Endothelial cell of umbilical vein (primary cell): ENCODE results near the gene ST8SIA2. TPM values are rescaled to one million over a fixed set of nuclear protein-coding genes. Genes with fewer than 3 reads are reported as not detected.

Source experiments
- BruUV-seq: library from RNA; stranded (reverse); fragments of 400-500 nt; replicated peaks from 2 replicates; lab custom pipeline; 2021; lab: Mats Ljungman, UMichigan
- CTCF ChIA-PET: fragments of 300-600, 350-600 bp; sonication (Branson Sonifier 250); formaldehyde crosslinking; loops from one replicate; lab custom pipeline; 2021; ENCODE audit warnings: antibody characterized with exemption, inconsistent platforms; lab: Charles Lee
- POLR2A ChIA-PET: fragments of 300-600, 350-600 bp; sonication (Branson Sonifier 250); formaldehyde crosslinking; loops from one replicate; lab custom pipeline; 2021; ENCODE audit warnings: antibody characterized with exemption, inconsistent platforms; lab: Charles Lee
- DNase-seq: peaks from one replicate; pipeline ENCODE4 v3.0.0-alpha.2; 2011; ENCODE audit warnings: low read depth, low spot score
- FAIRE-seq: peaks from 2 replicates; lab custom pipeline; 2011; peaks lifted over from hg19 to GRCh38; lab: Jason Lieb, UNC
- H2AFZ ChIP-seq: 2 replicates; pipeline ENCODE4 v1.6.0; 2012; ENCODE audit warnings: low read depth, low read length, control low read depth, inconsistent platforms
- H3K27ac ChIP-seq: 2 replicates; pipeline ENCODE4 v1.5.1; 2011; ENCODE audit warnings: low read depth, mild to moderate bottlenecking, control low read depth, low read length, moderate library complexity; ENCODE audit not compliant: insufficient read depth
- H3K27me3 ChIP-seq, 2 experiments: 2 replicates each; pipeline versions ENCODE4 v1.6.0 to v1.6.1; 2011; ENCODE audit warnings: low read length in 2 of 2, mixed read lengths in 1 of 2; ENCODE audit not compliant: control insufficient read depth in 2 of 2, insufficient read depth in 2 of 2
- H3K36me3 ChIP-seq, 2 experiments: 2 replicates in 1 of 2; 3 replicates in 1 of 2; pipeline ENCODE4 v1.5.1; 2011; ENCODE audit warnings: low read length in 2 of 2, mild to moderate bottlenecking in 1 of 2, moderate library complexity in 1 of 2; ENCODE audit not compliant: control insufficient read depth in 2 of 2, insufficient read depth in 2 of 2; ENCODE audit errors: extremely low read depth in 1 of 2
- H3K4me1 ChIP-seq: 3 replicates; pipeline ENCODE4 v1.5.1; 2011; ENCODE audit warnings: mild to moderate bottlenecking, low read length; ENCODE audit not compliant: control insufficient read depth, insufficient read depth; ENCODE audit errors: extremely low read depth
- H3K4me2 ChIP-seq: 2 replicates; pipeline ENCODE4 v1.6.1; 2011; ENCODE audit warnings: low read length, control low read depth, mixed read lengths; ENCODE audit not compliant: insufficient read depth
- H3K4me3 ChIP-seq, 3 experiments: fragments of 200-600 bp in 1 of 3; sonication (generic), shearing (Covaris generic) in 1 of 3; replicated peaks in 1 of 3; 2 replicates each; pipeline ENCODE4 v1.5.1; 2011 to 2016; ENCODE audit warnings: control low read depth in 3 of 3, low read length in 3 of 3, mild to moderate bottlenecking in 2 of 3, inconsistent platforms in 1 of 3, low read depth in 1 of 3, moderate library complexity in 1 of 3; ENCODE audit not compliant: insufficient read depth in 1 of 3
- H3K79me2 ChIP-seq: 2 replicates; pipeline ENCODE4 v1.6.0; 2012; ENCODE audit warnings: low read length, inconsistent platforms; ENCODE audit not compliant: control insufficient read depth, insufficient read depth
- H3K9ac ChIP-seq: replicated peaks from 2 replicates; pipeline ENCODE3; 2011; ENCODE audit warnings: low read length, control low read depth; ENCODE audit not compliant: insufficient read depth; ENCODE audit errors: extremely low read depth
- H3K9me1 ChIP-seq: replicated peaks from 3 replicates; pipeline ENCODE4 v1.6.0; 2011; ENCODE audit warnings: mild to moderate bottlenecking, low read length; ENCODE audit not compliant: control insufficient read depth, insufficient read depth; ENCODE audit errors: extremely low read depth
- H3K9me3 ChIP-seq: replicated peaks from 2 replicates; pipeline ENCODE4 v1.5.1; 2012; ENCODE audit warnings: low read length, inconsistent platforms; ENCODE audit not compliant: control insufficient read depth, insufficient read depth
- H4K20me1 ChIP-seq: replicated peaks from 2 replicates; pipeline ENCODE3; 2011; ENCODE audit warnings: mild to moderate bottlenecking, low read length; ENCODE audit not compliant: control insufficient read depth, insufficient read depth; ENCODE audit errors: extremely low read depth
- CTCF ChIP-seq, 2 donors: IDR thresholded peaks; 1 replicate in 1 of 2; 2 replicates in 1 of 2; pipeline ENCODE4 v1.5.1; 2011; ENCODE audit warnings: low read length in 2 of 2, mild to moderate bottlenecking in 2 of 2, moderate library complexity in 2 of 2, control low read depth in 1 of 2, inconsistent platforms in 1 of 2, low read depth in 1 of 2; ENCODE audit not compliant: insufficient read depth in 1 of 2; ENCODE audit errors: extremely low read depth in 1 of 2
- EZH2 ChIP-seq: IDR thresholded peaks from 2 replicates; pipeline ENCODE4 v1.6.1; 2012; ENCODE audit warnings: borderline replicate concordance, low read depth, mild to moderate bottlenecking, moderate library complexity, low read length, inconsistent platforms; ENCODE audit not compliant: severe bottlenecking
- FOS ChIP-seq: IDR thresholded peaks from 2 replicates; pipeline ENCODE4 v1.6.1; 2011; ENCODE audit warnings: mild to moderate bottlenecking, low read length, moderate library complexity, borderline replicate concordance; ENCODE audit not compliant: insufficient read depth
- GATA2 ChIP-seq: IDR thresholded peaks from 2 replicates; pipeline ENCODE4 v1.7.0; 2011; ENCODE audit warnings: low read depth, mild to moderate bottlenecking, moderate library complexity, mixed read lengths, low read length; ENCODE audit not compliant: insufficient read length, insufficient read depth
- JUN ChIP-seq: IDR thresholded peaks from 2 replicates; pipeline ENCODE4 v1.6.1; 2011; ENCODE audit warnings: borderline replicate concordance, low read depth; ENCODE audit not compliant: insufficient read length, insufficient read depth
- MAX ChIP-seq: IDR thresholded peaks from 2 replicates; pipeline ENCODE4 v1.6.1; 2011; ENCODE audit not compliant: insufficient read depth, insufficient read length
- MYC ChIP-seq: IDR thresholded peaks from one replicate; pipeline ENCODE4 v1.6.1; 2011; ENCODE audit warnings: mild to moderate bottlenecking, low read depth, low read length
- POLR2A ChIP-seq: IDR thresholded peaks from 2 replicates; pipeline ENCODE4 v1.6.1; 2012; ENCODE audit warnings: low read depth, mild to moderate bottlenecking, control low read depth, low read length
- POLR2AphosphoS5 ChIP-seq: IDR thresholded peaks from 2 replicates; pipeline ENCODE4 v1.6.1; 2012; ENCODE audit warnings: low read depth, mild to moderate bottlenecking, control low read depth, low read length, moderate library complexity; ENCODE audit not compliant: insufficient read depth
- dilution Hi-C: fragments of 300-500 bp; cut with MboI; formaldehyde crosslinking; loops from one replicate; pipeline ENCODE4 v1.15.0; 2019; ENCODE audit warnings: low sequenced_read_pairs; ENCODE audit not compliant: extremely low pct_ligation_motif_present
- intact Hi-C: fragments of 100-400 bp; cut with micrococcal nuclease; formaldehyde crosslinking; loops from one replicate; pipeline ENCODE4 v1.10.0; 2022
- polyA plus RNA-seq, 4 experiments: library from polyadenylated mRNA; depleted of rRNA in 3 of 4; stranded (reverse) in 3 of 4; unstranded in 1 of 4; fragments of >200 nt; gene quantifications; 2 replicates each; pipeline versions ENCODE4 v1.2.1 to v1.2.3, GENCODE V29; 2011 to 2012; ENCODE audit warnings: missing spikeins in 1 of 4
- total RNA-seq: library from RNA; stranded (reverse); gene quantifications from 2 replicates; pipeline ENCODE4 v1.2.3, GENCODE V29; 2021

The ST8SIA2 gene
- total and polyA plus RNA-seq, 2 donors (not counting 3 experiments of a cell fraction or from before 2014, with no cell fraction given): 0.35 to 0.46 TPM

GRCh38 chr15:92400573-92400972 lies 6.9 kb downstream of the ST8SIA2 start:
- Histone ChIP-seq H3K9me3 (no peaks in the 10 kb centered on the region), H3K27me3 (peaks cover 0 to 5% of the 10 kb centered on the region in 2 experiments), H3K9me1 (no peaks in the 10 kb centered on the region), H2AFZ (no peak overlapping the region), H3K79me2 (no peaks in the 10 kb centered on the region), H3K9ac (no peak overlapping the region), H3K4me3 (no peak overlapping the region), H3K36me3 (no peaks in the 10 kb centered on the region), H3K4me2 (no peak overlapping the region), H4K20me1 (no peaks in the 10 kb centered on the region), H3K27ac (no peak overlapping the region), H3K4me1 (no peaks in the 10 kb centered on the region)
- ChIA-PET POLR2A (no interaction called here), CTCF (no interaction called here)
- DNase-seq (no peak), FAIRE-seq (no peak)
- dilution Hi-C loops: no loop called here
- TF ChIP-seq EZH2 (no peak), JUN (no peak), FOS (no peak), MAX (no peak), POLR2AphosphoS5 (no peak), MYC (no peak)
- intact Hi-C loops: no loop called here
- no TSS peak for BruUV-seq

- no peaks in the 10 kb centered on the region for H4K20me1 ChIP-seq
- no peaks in the 10 kb centered on the region for H3K9me1 ChIP-seq
- no peak overlapping the region for H3K9ac ChIP-seq
- no peak for DNase-seq
- no peaks in the 10 kb centered on the region for H3K79me2 ChIP-seq
- H3K4me1 ChIP-seq: no peaks in the 10 kb centered on the region
- no peak overlapping the region for H2AFZ ChIP-seq
- H3K27ac ChIP-seq: no peak overlapping the region
- dilution Hi-C loops: no loop called here
- no peak overlapping the region for H3K4me2 ChIP-seq
- ChIA-PET CTCF (no interaction called here), POLR2A (no interaction called here)
- TF ChIP-seq MAX (no peak), MYC (no peak), POLR2A (no peak), JUN (no peak), FOS (no peak), EZH2 (no peak), CTCF (IDR thresholded peaks at IDR 0.05; ENCODE audit: extremely low read depth in 1 of 2, insufficient read depth in 1 of 2, low read depth in 1 of 2, low read length in 2 of 2) (no peak), POLR2AphosphoS5 (no peak), GATA2 (no peak)
- no peak overlapping the region for H3K4me3 ChIP-seq
- H3K36me3 ChIP-seq: no peaks in the 10 kb centered on the region
- H3K27me3 ChIP-seq: peaks cover 0 to under 1% of the 10 kb centered on the region in 2 experiments
- no peak for FAIRE-seq
- BruUV-seq: no TSS peak
- no peaks in the 10 kb centered on the region for H3K9me3 ChIP-seq
- intact Hi-C loops: no loop called here
Measured at GRCh38 chr15:92400980-92401787, 7.5 kb downstream of the ST8SIA2 start.
